T-cell (primary cell): ENCODE results near the gene USP17L22. TPM values are rescaled to one million over a fixed set of nuclear protein-coding genes. Genes with fewer than 3 reads are reported as not detected.

Experiments
- total RNA-seq, 35 experiments: library from RNA in 6 of 35; stranded (reverse) in 6 of 35; fragments of 120-200 nt in 1 of 35; gene quantifications; one replicate each; pipeline versions ENCODE4 v1.2.1 to v1.2.4 and lab custom pipeline; 2013 to 2026

Gene USP17L22
- total RNA-seq, 5 donors from 2014 or later (not counting 1 experiment from before 2014, with no cell fraction given), result not detected

Other genes starting within 250 kb of the USP17L22 start
- not detected for gene FAM90A26, start 97.2 kb upstream of the USP17L22 start, total RNA-seq
- not detected for gene USP17L10, start 57.0 kb upstream of the USP17L22 start, total RNA-seq
- not detected for gene USP17L11, start 52.2 kb upstream of the USP17L22 start, total RNA-seq
- gene USP17L12, start 47.5 kb upstream of the USP17L22 start, total RNA-seq, result not detected
- gene USP17L13, start 42.7 kb upstream of the USP17L22 start, total RNA-seq, result not detected
- gene USP17L15, start 33.2 kb upstream of the USP17L22 start, total RNA-seq, result under 1 TPM in 1 of 5 donors, not detected in 4; 0.20 TPM
- gene USP17L17, start 23.7 kb upstream of the USP17L22 start, total RNA-seq, result not detected
- gene USP17L18, start 19.0 kb upstream of the USP17L22 start, total RNA-seq, result not detected
- not detected for gene USP17L19, start 14.2 kb upstream of the USP17L22 start, total RNA-seq
- gene USP17L20, start 9.5 kb upstream of the USP17L22 start, total RNA-seq, result not detected
- gene USP17L21, start 4.7 kb upstream of the USP17L22 start, total RNA-seq, result not detected
- not detected for gene USP17L24, start 57.5 kb downstream of the USP17L22 start, total RNA-seq
- gene USP17L25, start 62.3 kb downstream of the USP17L22 start, total RNA-seq, result not detected
- not detected for gene USP17L26, start 67.0 kb downstream of the USP17L22 start, total RNA-seq
- gene USP17L5, start 71.8 kb downstream of the USP17L22 start, total RNA-seq, result not detected
- not detected for gene USP17L27, start 76.5 kb downstream of the USP17L22 start, total RNA-seq
- not detected for gene USP17L28, start 81.3 kb downstream of the USP17L22 start, total RNA-seq
- not detected for gene USP17L29, start 86.0 kb downstream of the USP17L22 start, total RNA-seq
- gene USP17L30, start 95.5 kb downstream of the USP17L22 start, total RNA-seq, result not detected
- gene DEFB131A, start 176.8 kb downstream of the USP17L22 start, total RNA-seq, result not detected